ENCODE measurements around the gene DAGLA. TPM values are rescaled to one million over a fixed set of nuclear protein-coding genes. Genes with fewer than 3 reads are reported as not detected.

Gene DAGLA
- total and polyA plus RNA-seq, 10 donors: 0.27 to 5.0 (median 3.3) TPM

- no peak for DNase-seq
- Histone ChIP-seq H3K36me3 (peaks cover 0 to 60% (median 0%) of the 10 kb centered on the region in 6 donors), H3K27ac (no peak overlapping the region), H3K4me3 (no peak overlapping the region), H3K4me1 (peaks cover 0 to 11% (median 7%) of the 10 kb centered on the region in 6 donors), H3K27me3 (replicated peaks in 1 of 7) (no peaks in the 10 kb centered on the region), H3K9me3 (no peaks in the 10 kb centered on the region)
- intact Hi-C loops (cut with DNase I; ENCODE audit: low total_unique reads): no loop called here
- WGBS, 5 donors: 81 to 90% (median 83%) methylated on average over 5 of the region's 5 CpGs
- TF ChIP-seq POLR2AphosphoS5 (IDR thresholded peaks at IDR 0.05): no peak
Measured at GRCh38 chr11:61736310-61736709, 56.1 kb downstream of the DAGLA start.

- TF ChIP-seq POLR2AphosphoS5 (IDR thresholded peaks at IDR 0.05): no peak
- TF ChIP-seq CTCF (IDR thresholded peaks at IDR 0.05 in 8 of 11, conservative IDR thresholded peaks at IDR 0.05 in 3 of 11): no peak
- TF ChIP-seq POLR2A (IDR thresholded peaks at IDR 0.05): no peak
- H3K27me3 ChIP-seq (replicated peaks in 1 of 7): no peaks in the 10 kb centered on the region
- DNase-seq: no peak
- peaks cover 0 to 60% (median 0%) of the 10 kb centered on the region in 6 donors for H3K36me3 ChIP-seq
- peaks cover 0 to 16% (median 10%) of the 10 kb centered on the region in 6 donors for H3K4me1 ChIP-seq
- H3K4me3 ChIP-seq: no peak overlapping the region
- H3K27ac ChIP-seq: no peak overlapping the region
- WGBS, 5 donors: 68 to 93% (median 83%) methylated on average over 12 of the region's 12 CpGs
- no peaks in the 10 kb centered on the region for H3K9me3 ChIP-seq
- intact Hi-C loops (cut with DNase I; ENCODE audit: low total_unique reads): no loop called here
Measured at GRCh38 chr11:61737131-61737530, 56.9 kb downstream of the DAGLA start.

GRCh38 chr11:61737636-61738386, 57.6 kb downstream of the DAGLA start:
- H3K27me3 ChIP-seq (replicated peaks in 1 of 7): no peaks in the 10 kb centered on the region
- WGBS, 5 donors: 82 to 92% (median 88%) methylated on average over 20 to 23 of the region's 23 CpGs
- H3K36me3 ChIP-seq: peaks cover 0 to 60% (median 0%) of the 10 kb centered on the region in 6 donors
- H3K4me1 ChIP-seq: peaks cover 0 to 21% (median 15%) of the 10 kb centered on the region in 6 donors
- TF ChIP-seq POLR2A (IDR thresholded peaks at IDR 0.05): no peak
- no peak for TF ChIP-seq POLR2AphosphoS5 (IDR thresholded peaks at IDR 0.05)
- no peak for TF ChIP-seq CTCF (IDR thresholded peaks at IDR 0.05 in 8 of 11, conservative IDR thresholded peaks at IDR 0.05 in 3 of 11)
- H3K27ac ChIP-seq: no peak overlapping the region
- H3K9me3 ChIP-seq: no peaks in the 10 kb centered on the region
- no peak for DNase-seq
- intact Hi-C loops (cut with DNase I; ENCODE audit: low total_unique reads): no loop called here
- no peak overlapping the region for H3K4me3 ChIP-seq

- Histone ChIP-seq H3K4me3 (no peak overlapping the region), H3K36me3 (peaks cover 0 to 64% (median 0%) of the 10 kb centered on the region in 6 donors), H3K4me1 (peaks cover 0 to 13% (median 8%) of the 10 kb centered on the region in 6 donors), H3K27ac (no peak overlapping the region), H3K27me3 (replicated peaks in 1 of 7) (no peaks in the 10 kb centered on the region), H3K9me3 (no peaks in the 10 kb centered on the region)
- intact Hi-C loops (cut with DNase I; ENCODE audit: low total_unique reads): no loop called here
- no peak for DNase-seq
- TF ChIP-seq POLR2A (IDR thresholded peaks at IDR 0.05): no peak
- 80 to 100% (median 96%) methylated on average over 3 to 7 of the region's 7 CpGs for WGBS, 5 donors
Measured at GRCh38 chr11:61738776-61739175, 58.6 kb downstream of the DAGLA start.

- no peak for DNase-seq
- no peak for TF ChIP-seq POLR2AphosphoS5 (IDR thresholded peaks at IDR 0.05)
- Histone ChIP-seq H3K27me3 (replicated peaks in 1 of 7) (no peaks in the 10 kb centered on the region), H3K4me3 (no peak overlapping the region), H3K9me3 (no peaks in the 10 kb centered on the region), H3K27ac (no peak overlapping the region), H3K36me3 (peaks cover 0 to 71% (median 0%) of the 10 kb centered on the region in 6 donors), H3K4me1 (peaks cover 0 to 13% (median 8%) of the 10 kb centered on the region in 6 donors)
- intact Hi-C loops (cut with DNase I; ENCODE audit: low total_unique reads): no loop called here
- WGBS, 5 donors: 87 to 98% (median 92%) methylated on average over 8 to 15 of the region's 15 CpGs
Measured at GRCh38 chr11:61739413-61739812, 59.2 kb downstream of the DAGLA start.
